ENCODE data around the gene VIM.
"Not testable (repeated sequence)": the region's sequence is repeated elsewhere in the genome, so short reads cannot be mapped to it uniquely, and the experiment has no call there.

Gene VIM

DNA sequence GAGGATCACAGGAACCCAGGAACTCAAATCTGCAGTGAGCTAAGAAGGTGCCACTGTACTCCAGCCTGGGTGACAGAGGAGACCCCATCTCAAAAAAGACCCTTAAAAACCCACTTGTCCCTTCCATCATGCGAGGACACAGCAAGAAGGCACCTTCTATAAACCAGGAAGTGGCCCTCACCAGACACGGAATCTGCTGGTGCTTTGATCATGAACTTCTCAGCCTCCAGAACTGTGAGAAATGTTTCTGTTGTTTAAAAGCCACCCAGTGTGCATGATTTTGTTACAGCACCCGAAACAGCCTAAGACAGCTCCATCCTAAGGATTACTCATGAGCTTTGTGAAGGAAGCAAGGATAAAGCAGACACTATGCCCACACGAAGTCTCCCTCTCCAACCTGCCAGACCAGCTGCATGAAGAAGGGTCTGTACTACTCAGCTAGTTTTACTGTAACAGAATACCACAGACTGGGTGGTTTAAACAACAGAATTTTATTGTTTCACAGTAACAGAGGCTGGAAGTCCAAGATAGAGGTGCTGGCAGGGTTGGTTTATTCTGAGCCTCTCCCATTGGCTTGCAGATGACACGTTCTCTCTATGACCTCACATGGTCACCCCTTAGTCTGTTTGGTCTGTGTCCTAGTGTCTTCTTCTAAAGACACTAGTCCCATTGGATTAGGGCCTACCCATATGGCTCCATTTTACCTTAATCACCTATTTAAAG is 13.7 kb downstream of the VIM start:
- H3K4me3 ChIP-seq (ENCODE audit: low read depth, low read length): no peak overlapping the region
- POLR2A ChIA-PET: interaction anchor here (1.9 kb wide), 1 partner anchor 13 kb away, joined by 8 read pairs; the partner anchor contains the start of gene VIM
- CTCF ChIA-PET: interaction anchor here (1.4 kb wide), 1 partner anchor 398 kb away, joined by 3 read pairs; no protein-coding TSS in a partner anchor
- TF ChIP-seq, protein P1, sequence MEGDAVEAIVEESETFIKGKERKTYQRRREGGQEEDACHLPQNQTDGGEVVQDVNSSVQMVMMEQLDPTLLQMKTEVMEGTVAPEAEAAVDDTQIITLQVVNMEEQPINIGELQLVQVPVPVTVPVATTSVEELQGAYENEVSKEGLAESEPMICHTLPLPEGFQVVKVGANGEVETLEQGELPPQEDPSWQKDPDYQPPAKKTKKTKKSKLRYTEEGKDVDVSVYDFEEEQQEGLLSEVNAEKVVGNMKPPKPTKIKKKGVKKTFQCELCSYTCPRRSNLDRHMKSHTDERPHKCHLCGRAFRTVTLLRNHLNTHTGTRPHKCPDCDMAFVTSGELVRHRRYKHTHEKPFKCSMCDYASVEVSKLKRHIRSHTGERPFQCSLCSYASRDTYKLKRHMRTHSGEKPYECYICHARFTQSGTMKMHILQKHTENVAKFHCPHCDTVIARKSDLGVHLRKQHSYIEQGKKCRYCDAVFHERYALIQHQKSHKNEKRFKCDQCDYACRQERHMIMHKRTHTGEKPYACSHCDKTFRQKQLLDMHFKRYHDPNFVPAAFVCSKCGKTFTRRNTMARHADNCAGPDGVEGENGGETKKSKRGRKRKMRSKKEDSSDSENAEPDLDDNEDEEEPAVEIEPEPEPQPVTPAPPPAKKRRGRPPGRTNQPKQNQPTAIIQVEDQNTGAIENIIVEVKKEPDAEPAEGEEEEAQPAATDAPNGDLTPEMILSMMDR (IDR thresholded peaks at IDR 0.05; ENCODE audit: insufficient read depth, low read length, missing control alignments): no peak
- DNase-seq (ENCODE audit: low read depth, low spot score): no peak

DNA sequence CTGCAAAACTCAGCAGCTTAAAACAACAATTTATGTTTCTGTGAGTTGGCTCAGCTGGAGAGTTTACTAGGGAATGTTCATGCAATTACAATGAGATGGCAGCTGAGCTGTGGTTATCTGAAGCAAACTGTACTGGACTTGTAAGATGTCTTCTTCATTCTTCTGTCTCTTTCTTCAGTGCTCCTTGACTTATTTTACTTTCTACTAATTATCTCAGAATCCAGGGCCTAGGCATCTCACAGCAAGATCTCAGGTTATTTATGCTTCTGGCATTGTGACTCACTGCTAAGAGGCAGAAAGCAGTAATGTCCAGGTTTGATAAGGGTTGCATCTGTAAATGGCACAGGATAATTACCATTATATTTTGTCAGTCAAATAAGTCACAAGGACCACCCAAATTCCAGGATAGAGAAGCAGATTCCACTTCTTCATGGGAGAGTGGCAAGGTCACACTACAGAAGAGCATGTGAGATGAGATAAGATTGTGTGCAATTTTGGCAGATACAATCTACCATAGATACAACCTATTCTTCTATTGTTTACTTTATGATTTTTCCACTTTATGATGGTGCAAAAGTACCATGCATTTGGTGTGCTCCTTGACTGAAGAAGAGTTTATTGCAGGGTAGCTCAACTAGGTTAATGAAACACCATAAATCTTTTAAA is 16.8 kb downstream of the VIM start:
- no peak for DNase-seq (ENCODE audit: low read depth, low spot score)
- CTCF ChIA-PET: interaction anchor here (1.2 to 3.9 kb wide), 3 partner anchors 12 to 402 kb away, joined by 4 to 17 read pairs (median 5); no protein-coding TSS in a partner anchor
- POLR2A ChIA-PET: interaction anchor here (1.2 kb wide), 1 partner anchor 15 kb away, joined by 6 read pairs; no protein-coding TSS in a partner anchor
- TF ChIP-seq, protein P1 (IDR thresholded peaks at IDR 0.05; ENCODE audit: insufficient read depth, low read length, missing control alignments): no peak
- H3K4me3 ChIP-seq (ENCODE audit: low read depth, low read length): no peak overlapping the region

DNA sequence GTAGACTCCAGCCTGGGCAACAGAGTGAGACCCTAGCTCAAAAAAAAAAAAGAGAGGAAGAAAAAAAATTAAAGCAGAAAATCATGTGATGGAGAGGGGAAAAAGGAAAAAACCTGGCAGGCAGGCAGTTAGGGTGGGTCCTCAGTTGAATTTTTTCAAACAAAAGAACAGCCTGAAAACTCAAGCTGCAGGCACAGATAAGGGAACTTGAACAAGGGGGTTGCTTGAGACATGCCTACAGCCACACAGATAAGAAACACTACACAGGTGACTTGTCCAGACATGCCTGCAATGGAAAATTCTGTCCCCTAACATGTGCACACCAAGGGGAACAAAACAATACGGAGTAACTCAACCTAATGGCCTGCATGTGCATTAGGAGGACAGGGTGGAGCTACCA is 19.2 kb downstream of the VIM start:
- CTCF ChIA-PET: interaction anchor here (0.7 to 3.9 kb wide), 5 partner anchors 9 to 404 kb away, joined by 3 to 17 read pairs (median 4); no protein-coding TSS in a partner anchor
- POLR2A ChIA-PET: no interaction called here
- no peak for DNase-seq (ENCODE audit: low read depth, low spot score)
- TF ChIP-seq, protein P1 (IDR thresholded peaks at IDR 0.05; ENCODE audit: insufficient read depth, low read length, missing control alignments): no peak
- H3K4me3 ChIP-seq (ENCODE audit: low read depth, low read length): no peak overlapping the region

- POLR2A ChIA-PET: no interaction called here
- DNase-seq (ENCODE audit: low read depth, low spot score): no peak
- no peak overlapping the region for H3K4me3 ChIP-seq (ENCODE audit: low read depth, low read length)
- CTCF ChIA-PET: interaction anchor here (0.5 kb wide), 1 partner anchor 429 kb away, joined by 3 read pairs; no protein-coding TSS in a partner anchor
- TF ChIP-seq, protein P1 (IDR thresholded peaks at IDR 0.05; ENCODE audit: insufficient read depth, low read length, missing control alignments): no peak
These were observed 20.9 kb downstream of the VIM start for GRCh38 chr10:17248964-17249363.

- ChIA-PET POLR2A (no interaction called here), CTCF (interaction anchor here (0.6 to 1.4 kb wide), 4 partner anchors 10 to 423 kb away, joined by 3 to 4 read pairs (median 4); no protein-coding TSS in a partner anchor)
- no peak overlapping the region for H3K4me3 ChIP-seq (ENCODE audit: low read depth, low read length)
- no peak for DNase-seq (ENCODE audit: low read depth, low spot score)
- TF ChIP-seq, protein P1 (IDR thresholded peaks at IDR 0.05; ENCODE audit: insufficient read depth, low read length, missing control alignments): peak; percentile 28
These were observed 21.8 kb downstream of the VIM start for GRCh38 chr10:17249820-17250219.

DNA sequence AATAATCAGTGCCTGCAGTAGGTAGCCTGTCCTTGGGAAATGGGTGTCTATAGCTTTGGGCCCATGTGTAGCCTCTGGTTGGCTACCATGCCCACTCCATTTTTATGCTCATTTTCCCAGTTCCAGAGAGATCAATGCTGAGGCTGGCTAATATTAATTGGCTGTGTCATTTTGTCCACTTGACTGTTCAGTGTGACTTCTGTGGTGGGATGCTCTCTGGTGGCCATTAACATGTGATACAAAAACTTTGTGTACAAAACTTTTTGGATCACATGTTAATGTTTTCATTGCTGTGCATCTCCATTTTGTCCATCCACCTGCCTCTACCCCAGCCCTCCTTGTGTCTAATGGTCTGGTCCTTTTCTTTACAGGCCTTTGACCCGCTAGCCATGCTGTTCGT is 22.7 kb downstream of the VIM start:
- TF ChIP-seq, protein P1 (IDR thresholded peaks at IDR 0.05; ENCODE audit: insufficient read depth, low read length, missing control alignments): no peak
- DNase-seq (ENCODE audit: low read depth, low spot score): no peak
- no peak overlapping the region for H3K4me3 ChIP-seq (ENCODE audit: low read depth, low read length)
- POLR2A ChIA-PET: no interaction called here
- CTCF ChIA-PET: interaction anchor here (0.6 to 1.4 kb wide), 5 partner anchors 9 to 424 kb away, joined by 3 to 4 read pairs (median 4); no protein-coding TSS in a partner anchor

DNA sequence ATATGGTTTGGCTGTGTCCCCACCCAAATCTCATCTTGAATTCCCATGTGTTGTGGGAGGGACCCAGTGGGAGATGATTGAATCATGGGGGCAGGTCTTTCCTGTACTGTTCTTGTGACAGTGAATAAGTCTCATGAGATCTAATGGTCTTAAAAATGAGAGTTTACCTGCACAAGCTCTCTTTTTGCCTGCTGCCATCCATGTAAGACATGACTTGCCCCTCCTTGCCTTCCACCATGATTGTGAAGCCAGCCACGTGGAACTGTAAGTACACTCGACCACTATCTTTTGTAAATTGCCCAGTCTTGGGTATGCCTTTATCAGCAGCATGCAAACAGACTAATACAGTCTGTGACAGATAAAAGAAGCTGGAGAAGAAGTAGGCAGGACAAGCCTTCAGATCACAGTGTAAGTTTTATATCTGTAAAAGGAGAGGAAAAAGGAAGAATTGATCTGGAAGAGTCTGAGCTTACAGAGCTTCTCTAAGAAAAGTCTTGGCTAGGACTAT is 26.6 kb downstream of the VIM start:
- DNase-seq (ENCODE audit: low read depth, low spot score); POLR2A ChIA-PET; H3K4me3 ChIP-seq (ENCODE audit: low read depth, low read length): not testable (repeated sequence)
- CTCF ChIA-PET: interaction anchor here (0.7 to 2.5 kb wide), 7 partner anchors 15 to 428 kb away, joined by 3 to 9 read pairs (median 4); no protein-coding TSS in a partner anchor
